GM12878 (cell line): ENCODE data around the gene ABCG5. TPM values are rescaled to one million over a fixed set of nuclear protein-coding genes. Genes with fewer than 3 reads are reported as not detected.

ENCODE experiments used
- ATAC-seq: fragments of 200-7000 bp; cut with Tn5 transposase; 3 replicates; pipeline ENCODE4 v1.9.1; 2020; ENCODE audit warnings: mild to moderate bottlenecking, moderate library complexity
- BruUV-seq: library from RNA; stranded (reverse); fragments of 400-500 nt; replicated peaks from 2 replicates; lab custom pipeline; 2021; lab: Mats Ljungman, UMichigan
- CTCF ChIA-PET: fragments of 300-600 bp; sonication (Branson Sonifier 250); formaldehyde crosslinking; extraction: SDS; loops from one replicate; lab custom pipeline; 2021; ENCODE audit warnings: inconsistent platforms; lab: Yijun Ruan, JAX
- POLR2A ChIA-PET: fragments of 350-600 bp; formaldehyde crosslinking; extraction: SDS; loops from one replicate; lab custom pipeline; 2021; ENCODE audit warnings: inconsistent platforms; lab: Charles Lee
- RAD21 ChIA-PET: fragments of 300-600 bp; sonication (Branson Sonifier 250); formaldehyde crosslinking; loops from one replicate; lab custom pipeline; 2023; ENCODE audit warnings: antibody characterized with exemption; ENCODE audit not compliant: unreplicated experiment; lab: Charles Lee
- SMC1A ChIA-PET: fragments of 300-600 bp; sonication (Branson Sonifier 250); formaldehyde crosslinking; loops from one replicate; lab custom pipeline; 2023; ENCODE audit not compliant: unreplicated experiment, uncharacterized antibody; lab: Charles Lee
- DNase-seq: peaks from one replicate; pipeline ENCODE4 v3.0.0-alpha.2; 2011; ENCODE audit warnings: low read depth, low spot score
- FAIRE-seq: peaks from 3 replicates; lab custom pipeline; 2011; peaks lifted over from hg19 to GRCh38; lab: Jason Lieb, UNC
- H2AFZ ChIP-seq: 2 replicates; pipeline ENCODE4 v1.6.0; 2011; ENCODE audit warnings: low read depth, low read length, control low read depth; ENCODE audit not compliant: control insufficient read depth
- H3K27ac ChIP-seq: 2 replicates; pipeline ENCODE4 v1.5.1; 2011; ENCODE audit warnings: control low read depth; ENCODE audit not compliant: control insufficient read depth, insufficient read depth
- H3K27me3 ChIP-seq, 2 experiments: replicated peaks in 1 of 2; 2 replicates each; pipeline versions ENCODE4 v1.6.0 to v1.6.1; 2011; ENCODE audit warnings: low read length in 1 of 2; ENCODE audit not compliant: control insufficient read depth in 2 of 2, insufficient read depth in 2 of 2
- H3K36me3 ChIP-seq, 2 experiments: 2 replicates each; pipeline ENCODE4 v1.5.1; 2011; ENCODE audit warnings: low read length in 1 of 2; ENCODE audit not compliant: control insufficient read depth in 2 of 2, insufficient read depth in 2 of 2
- H3K4me1 ChIP-seq: 2 replicates; pipeline ENCODE4 v1.6.1; 2011; ENCODE audit warnings: mild to moderate bottlenecking, low read length, moderate library complexity, mixed read lengths; ENCODE audit not compliant: control insufficient read depth, insufficient read depth
- H3K4me2 ChIP-seq: 2 replicates; pipeline ENCODE4 v1.6.0; 2011; ENCODE audit warnings: control low read depth; ENCODE audit not compliant: control insufficient read depth, insufficient read depth
- H3K4me3 ChIP-seq: fragments of 200-600 bp; sonication (generic); 2 replicates; pipeline ENCODE4 v1.5.1; 2016
- H3K79me2 ChIP-seq: 2 replicates; pipeline ENCODE4 v1.6.0; 2011; ENCODE audit warnings: low read length; ENCODE audit not compliant: control insufficient read depth, insufficient read depth
- H3K9ac ChIP-seq: 2 replicates; pipeline ENCODE4 v1.8.0; 2011; ENCODE audit warnings: low read length, control low read depth, mixed read lengths; ENCODE audit not compliant: control insufficient read depth, insufficient read depth
- H3K9me3 ChIP-seq: replicated peaks from 3 replicates; pipeline ENCODE4 v1.5.1; 2011; ENCODE audit warnings: mild to moderate bottlenecking, low read length; ENCODE audit not compliant: control insufficient read depth, insufficient read depth
- H4K20me1 ChIP-seq: 2 replicates; pipeline ENCODE4 v1.6.0; 2011; ENCODE audit not compliant: control insufficient read depth, insufficient read depth
- BCL3 ChIP-seq: IDR thresholded peaks from 2 replicates; pipeline ENCODE4 v1.6.1; 2011; ENCODE audit warnings: borderline replicate concordance, low read depth, mild to moderate bottlenecking, moderate library complexity, low read length; ENCODE audit not compliant: insufficient read depth, poor library complexity, severe bottlenecking
- CBX3 ChIP-seq: fragments of 200-600 bp; sonication (generic); IDR thresholded peaks from 2 replicates; pipeline ENCODE4 v1.6.1; 2016; ENCODE audit warnings: low read depth, borderline replicate concordance
- E2F4 ChIP-seq: IDR thresholded peaks from 2 replicates; pipeline ENCODE4 v1.6.1; 2012; ENCODE audit warnings: low read depth, low read length, improper control_type of control experiment
- E4F1 ChIP-seq: fragments of 450-650 bp; IDR thresholded peaks from 2 replicates; pipeline ENCODE4 v1.6.1; 2018; ENCODE audit warnings: borderline replicate concordance, mild to moderate bottlenecking; ENCODE audit not compliant: partially characterized antibody
- ESRRA ChIP-seq: IDR thresholded peaks from 2 replicates; pipeline ENCODE4 v1.6.1; 2012; ENCODE audit warnings: mild to moderate bottlenecking, low read length, improper control_type of control experiment
- IKZF1 ChIP-seq: fragments of 450-650 bp; conservative IDR thresholded peaks from 2 replicates; pipeline ENCODE4 v1.6.1; 2017; ENCODE audit warnings: antibody characterized with exemption, mild to moderate bottlenecking
- KDM1A ChIP-seq: fragments of 200-600 bp; sonication (generic); IDR thresholded peaks from 2 replicates; pipeline ENCODE4 v1.6.1; 2016; ENCODE audit warnings: borderline replicate concordance
- NFYA ChIP-seq: IDR thresholded peaks from 2 replicates; pipeline ENCODE4 v1.6.1; 2011; ENCODE audit warnings: low read depth, mild to moderate bottlenecking, low read length, improper control_type of control experiment, borderline replicate concordance
- RCOR1 ChIP-seq: conservative IDR thresholded peaks from 2 replicates; pipeline ENCODE4 v1.6.1; 2012; ENCODE audit warnings: low read depth, low read length, improper control_type of control experiment
- SIN3A ChIP-seq: IDR thresholded peaks from 2 replicates; pipeline ENCODE4 v1.6.1; 2012; ENCODE audit warnings: low read depth, low read length, improper control_type of control experiment
- SMAD5 ChIP-seq: IDR thresholded peaks from 2 replicates; pipeline ENCODE4 v1.6.1; 2016; ENCODE audit warnings: antibody characterized with exemption, low read depth
- SPI1 ChIP-seq: IDR thresholded peaks from 2 replicates; pipeline ENCODE4 v1.6.1; 2011; ENCODE audit warnings: low read depth, mild to moderate bottlenecking, low read length, moderate library complexity, borderline replicate concordance; ENCODE audit not compliant: insufficient read depth
- SREBF1 ChIP-seq: IDR thresholded peaks from 2 replicates; pipeline ENCODE4 v1.6.1; 2012; ENCODE audit warnings: mild to moderate bottlenecking, low read length
- SREBF2 ChIP-seq: IDR thresholded peaks from 2 replicates; pipeline ENCODE4 v1.6.1; 2012; ENCODE audit warnings: mild to moderate bottlenecking, low read length
- TCF3 ChIP-seq: IDR thresholded peaks from 2 replicates; pipeline ENCODE4 v1.6.1; 2012; ENCODE audit warnings: low read depth, mild to moderate bottlenecking, low read length, borderline replicate concordance; ENCODE audit not compliant: insufficient read depth
- ZNF207 ChIP-seq: fragments of 450-650 bp; IDR thresholded peaks from 2 replicates; pipeline ENCODE4 v1.6.1; 2014; ENCODE audit warnings: antibody characterized with exemption, mild to moderate bottlenecking, borderline replicate concordance
- ZSCAN29 ChIP-seq: fragments of 450-650 bp; IDR thresholded peaks from 2 replicates; pipeline ENCODE4 v1.6.1; 2017; ENCODE audit warnings: mild to moderate bottlenecking, moderate library complexity
- WGBS: methylation state at CpG from one replicate; pipeline ENCODE4 v1.1.6; 2016; ENCODE audit warnings: low lambda C conversion rate; ENCODE audit not compliant: insufficient replicate concordance, insufficient coverage; ENCODE audit errors: missing lambda C conversion rate; 5-methylcytosine and 5-hydroxymethylcytosine counted together
- in situ Hi-C: fragments of 300-500 bp; cut with MboI; formaldehyde crosslinking; loops from 9 replicates; pipeline ENCODE4 v1.14.3; 2018; ENCODE audit warnings: mixed read lengths
- intact Hi-C: fragments of 100-400 bp; cut with micrococcal nuclease; formaldehyde crosslinking; loops from one replicate; pipeline ENCODE4 v1.14.2; 2022; ENCODE audit not compliant: unreplicated experiment
- polyA plus RNA-seq, 11 experiments: library from polyadenylated mRNA; depleted of rRNA in 4 of 11; unstranded in 6 of 11; stranded (reverse) in 5 of 11; fragments of >200 nt; fragmentation: Nextera tagmentation in 4 of 11; fragmentation: Illumina TruSeq in 1 of 11; extraction: Ambion mirVana in 4 of 11; extraction: Trizol in 1 of 11; gene quantifications; 1 replicate in 1 of 11; 2 replicates in 10 of 11; pipeline versions ENCODE4 v1.2.1 to v1.2.3, GENCODE V29; 2011 to 2016; ENCODE audit warnings: inconsistent platforms in 2 of 11, missing spikeins in 2 of 11, low read depth in 1 of 11
- total RNA-seq, 4 experiments: library from RNA; depleted of rRNA in 3 of 4; stranded (reverse); fragments of >200 nt in 3 of 4; fragmentation: Illumina TruSeq in 1 of 4; extraction: Trizol in 1 of 4; gene quantifications; 2 replicates each; pipeline versions ENCODE4 v1.2.1 to v1.2.3, GENCODE V29; 2013 to 2021

ABCG5 gene
- total and polyA plus RNA-seq, 10 of the 15 experiments (the other 5 are each of a cell fraction or from before 2014, with no cell fraction given): not detected

GRCh38 chr2:43826305-43827250 lies 12.1 kb downstream of the ABCG5 start:
- no peaks in the 10 kb centered on the region; a peak in 1 of 4 replicates for H3K27me3 ChIP-seq
- DNase-seq: no peak
- no peak for TF ChIP-seq ZSCAN29
- no peak for TF ChIP-seq TCF3
- no peak for TF ChIP-seq KDM1A
- no peak for TF ChIP-seq ZNF207
- no peak for TF ChIP-seq ESRRA
- no peak for TF ChIP-seq SREBF1
- TF ChIP-seq SREBF2: no peak
- no peak for TF ChIP-seq E4F1
- TF ChIP-seq RCOR1: no peak
- TF ChIP-seq IKZF1: no peak
- TF ChIP-seq E2F4: no peak
- no peak for TF ChIP-seq SIN3A
- no peak for TF ChIP-seq NFYA
- TF ChIP-seq SMAD5: no peak
- TF ChIP-seq CBX3: no peak
- no peak for TF ChIP-seq BCL3
- TF ChIP-seq SPI1: no peak
- no peak overlapping the region for H3K9ac ChIP-seq
- intact Hi-C loops: no loop called here
- SMC1A ChIA-PET: no interaction called here
- H3K79me2 ChIP-seq: no peaks in the 10 kb centered on the region
- CTCF ChIA-PET: no interaction called here
- no peak overlapping the region for H2AFZ ChIP-seq
- WGBS: 45% methylated on average over 17 of the region's 17 CpGs
- RAD21 ChIA-PET: no interaction called here
- H3K9me3 ChIP-seq: no peaks in the 10 kb centered on the region
- in situ Hi-C loops: no loop called here
- no TSS peak for BruUV-seq
- no peak for FAIRE-seq
- ATAC-seq: no peak
- no peaks in the 10 kb centered on the region for H3K4me1 ChIP-seq
- POLR2A ChIA-PET: no interaction called here
- H3K4me2 ChIP-seq: no peak overlapping the region
- H3K27ac ChIP-seq: no peak overlapping the region
- no peaks in the 10 kb centered on the region for H3K36me3 ChIP-seq
- H4K20me1 ChIP-seq: no peaks in the 10 kb centered on the region
- H3K4me3 ChIP-seq: no peak overlapping the region
